H7 (cell line): Measurements from ENCODE around the gene CDK14. TPM values are rescaled to one million over a fixed set of nuclear protein-coding genes. Genes with fewer than 3 reads are reported as not detected.
"Not testable (repeated sequence)": the region's sequence is repeated elsewhere in the genome, so short reads cannot be mapped to it uniquely, and the experiment has no call there.

Experiments
- DNase-seq: peaks from one replicate; pipeline ENCODE4 v3.0.0; 2012
- H3K27me3 ChIP-seq: 2 replicates; pipeline ENCODE4 v1.6.0; 2011; ENCODE audit warnings: mild to moderate bottlenecking, low read length; ENCODE audit not compliant: control insufficient read depth, insufficient read depth
- H3K36me3 ChIP-seq: replicated peaks from 2 replicates; pipeline ENCODE4 v1.5.1; 2011; ENCODE audit warnings: low read length; ENCODE audit not compliant: control insufficient read depth, insufficient read depth
- H3K4me3 ChIP-seq: 2 replicates; pipeline ENCODE4 v1.5.1; 2011; ENCODE audit warnings: low read depth, mild to moderate bottlenecking, control low read depth, low read length, moderate library complexity; ENCODE audit not compliant: insufficient read depth
- total RNA-seq: library from RNA; depleted of rRNA; stranded (reverse); fragments of >200 nt; shearing (Covaris generic); gene quantifications from 2 replicates; pipeline ENCODE4 v1.2.3, GENCODE V29; 2014

The CDK14 gene
- total RNA-seq, 1 experiment from 2014 or later: 28.6 TPM

DNA sequence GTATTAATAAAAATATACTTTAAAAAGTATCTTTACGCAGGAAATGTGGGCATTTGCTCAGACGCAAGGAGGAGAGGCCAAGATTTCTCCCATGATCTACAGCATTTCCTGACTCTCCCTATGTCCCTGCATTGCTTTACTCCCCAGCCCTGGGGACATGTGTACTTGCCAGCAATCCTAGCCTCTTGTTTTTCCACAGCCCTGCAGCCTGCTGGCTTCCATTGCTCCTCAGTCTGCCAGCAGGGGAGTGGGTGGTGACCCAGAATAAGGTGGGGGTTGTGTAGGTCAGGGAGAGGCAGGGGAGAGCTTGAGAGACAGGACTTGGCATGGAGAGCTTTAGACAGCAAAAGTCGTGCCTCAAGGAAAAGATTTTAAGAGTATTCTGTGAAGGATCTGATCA lies 307.7 kb downstream of the CDK14 start:
- H3K4me3 ChIP-seq: no peak overlapping the region
- H3K27me3 ChIP-seq: no peaks in the 10 kb centered on the region
- DNase-seq: no peak
- no peaks in the 10 kb centered on the region for H3K36me3 ChIP-seq

DNA sequence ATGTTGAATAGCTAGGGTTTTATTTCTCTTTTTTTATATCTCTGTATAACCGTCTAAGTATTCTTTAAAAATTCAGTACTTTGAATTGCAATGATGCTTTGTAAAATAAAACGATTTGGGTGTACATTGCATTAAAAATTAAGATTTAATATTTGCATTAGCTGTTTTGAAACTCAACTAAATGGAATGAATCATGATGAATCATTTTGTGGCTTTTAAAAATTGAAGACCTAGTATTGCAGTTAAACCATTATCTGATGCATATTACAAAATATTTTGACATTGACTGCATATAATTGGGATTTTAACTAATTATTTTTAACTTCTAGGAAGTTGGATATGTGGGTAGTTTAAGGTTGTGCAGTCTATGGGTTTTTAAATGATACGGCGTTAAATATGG lies 314.0 kb downstream of the CDK14 start:
- no peaks in the 10 kb centered on the region for H3K36me3 ChIP-seq
- H3K27me3 ChIP-seq: no peaks in the 10 kb centered on the region
- H3K4me3 ChIP-seq: no peak overlapping the region
- no peak for DNase-seq

DNA sequence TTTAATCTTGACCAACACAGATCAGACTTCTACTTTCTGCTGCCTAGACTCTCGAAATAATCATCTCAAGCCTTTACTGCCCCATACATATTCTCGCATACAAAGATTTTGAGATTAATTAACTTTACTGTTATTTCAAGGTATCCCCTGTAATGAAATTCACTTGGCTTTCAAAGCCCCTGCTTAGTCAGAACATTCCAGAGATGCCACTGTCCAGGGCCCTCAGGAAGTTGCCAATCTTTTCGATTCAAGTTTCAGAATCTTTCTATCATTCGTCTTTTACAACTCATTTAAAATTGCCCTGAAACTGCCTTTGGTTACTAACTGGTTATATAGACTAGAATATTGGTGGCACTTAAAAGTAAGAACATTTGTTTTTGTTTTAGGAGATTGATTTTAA lies 320.2 kb downstream of the CDK14 start:
- Histone ChIP-seq H3K4me3 (no peak overlapping the region), H3K27me3 (no peaks in the 10 kb centered on the region), H3K36me3 (no peaks in the 10 kb centered on the region)
- no peak for DNase-seq

DNA sequence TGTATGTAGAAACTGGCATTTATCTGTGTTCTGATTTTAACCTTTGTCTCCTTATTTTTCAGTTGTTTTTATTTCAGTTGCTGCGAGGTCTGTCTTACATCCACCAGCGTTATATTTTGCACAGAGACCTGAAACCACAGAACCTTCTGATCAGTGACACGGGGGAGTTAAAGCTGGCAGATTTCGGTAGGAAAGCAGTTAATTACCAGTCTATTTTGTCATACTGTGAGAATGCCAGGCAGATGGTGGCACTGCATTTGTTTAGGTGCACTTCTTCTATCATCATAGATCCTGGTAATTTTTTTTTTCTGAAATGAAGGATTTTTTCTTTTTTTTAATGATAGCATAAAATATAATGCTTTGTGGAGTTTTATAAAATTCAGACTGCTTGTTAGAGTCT lies 321.4 kb downstream of the CDK14 start:
- no peak for DNase-seq
- Histone ChIP-seq H3K27me3 (no peaks in the 10 kb centered on the region), H3K36me3 (no peaks in the 10 kb centered on the region), H3K4me3 (no peak overlapping the region)

DNA sequence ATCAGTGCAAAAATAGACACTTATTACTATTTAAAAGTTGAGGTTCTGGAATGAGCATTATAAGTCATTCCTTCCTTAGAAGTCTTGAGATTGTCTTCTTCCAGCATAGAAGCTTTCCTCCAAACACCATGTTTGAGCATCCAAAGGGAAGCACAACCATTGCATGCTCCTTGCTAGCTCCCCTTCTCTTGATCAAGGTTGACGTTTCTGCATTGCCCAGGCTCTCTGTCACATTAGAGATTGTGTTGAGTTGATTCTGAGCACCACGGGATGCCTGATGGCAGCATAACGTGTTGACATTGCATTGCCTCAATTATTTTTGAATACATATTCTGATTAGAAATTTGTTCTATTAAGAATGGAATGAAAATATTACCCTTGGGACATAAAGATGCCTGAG lies 322.2 kb downstream of the CDK14 start:
- Histone ChIP-seq H3K4me3 (no peak overlapping the region), H3K27me3 (no peaks in the 10 kb centered on the region), H3K36me3 (no peaks in the 10 kb centered on the region)
- DNase-seq: no peak

DNA sequence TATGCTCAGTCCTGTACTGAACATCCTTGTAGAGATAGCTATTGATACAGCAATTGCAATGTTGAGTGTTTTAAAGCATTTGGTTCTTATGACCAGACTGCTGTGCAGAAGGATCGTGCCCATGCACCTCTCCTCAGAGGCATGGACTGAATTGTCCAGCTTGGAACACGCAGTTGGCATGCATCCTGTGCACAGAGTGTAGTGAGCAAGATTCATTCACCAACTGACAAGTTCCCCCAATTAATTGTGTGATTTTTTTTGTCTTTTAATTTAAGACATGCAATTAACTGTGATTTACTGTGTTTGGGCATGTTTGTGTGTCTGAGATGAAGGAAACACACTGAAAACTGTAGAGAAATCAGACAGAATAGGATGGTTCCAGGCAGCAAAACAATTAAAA lies 323.7 kb downstream of the CDK14 start:
- no peak overlapping the region for H3K4me3 ChIP-seq
- DNase-seq: no peak

DNA sequence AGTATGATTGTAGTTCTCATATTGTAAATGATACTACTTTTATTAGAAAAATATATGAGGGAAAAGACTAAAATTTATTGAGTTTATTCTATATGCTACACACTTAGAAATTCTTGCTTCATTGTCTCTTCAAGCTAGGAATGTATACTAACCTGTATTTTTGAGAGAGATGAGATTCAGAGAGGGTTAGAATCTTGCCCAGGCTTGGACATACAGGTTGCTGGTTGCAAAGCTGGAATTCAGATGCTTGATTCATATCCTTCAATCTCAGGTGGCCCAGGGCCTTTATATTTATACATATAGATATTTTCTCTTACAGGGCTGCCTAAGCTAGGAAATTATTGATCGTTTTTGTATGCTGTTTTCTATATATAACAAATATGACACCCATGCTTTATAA lies 324.2 kb downstream of the CDK14 start:
- Histone ChIP-seq H3K4me3 (no peak overlapping the region), H3K27me3 (no peaks in the 10 kb centered on the region), H3K36me3 (no peaks in the 10 kb centered on the region)
- DNase-seq: no peak

More for the DNA sequence above, 323.7 kb downstream of the CDK14 start:
- no peaks in the 10 kb centered on the region for H3K27me3 ChIP-seq
- H3K36me3 ChIP-seq: no peaks in the 10 kb centered on the region

DNA sequence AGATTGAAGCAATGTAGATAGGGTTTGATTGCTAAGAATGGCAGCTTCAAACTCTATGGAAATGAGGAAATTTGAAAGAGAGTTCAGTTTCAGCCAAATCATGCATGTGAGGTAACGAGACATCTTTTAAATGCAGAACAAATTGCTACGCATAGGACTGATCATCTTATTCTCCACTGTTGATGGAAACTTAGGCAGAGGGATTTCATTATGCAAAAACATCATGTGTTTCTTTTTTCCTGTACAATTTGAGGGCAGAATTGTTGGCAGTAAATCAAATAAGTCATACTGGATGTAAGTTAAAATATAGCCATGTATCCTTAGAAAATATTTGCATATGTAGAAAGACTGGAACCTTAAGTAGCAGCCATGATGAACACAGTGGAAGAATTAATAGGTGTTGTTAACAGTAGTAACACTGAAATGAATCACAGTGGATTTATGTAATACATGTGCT lies 327.4 kb downstream of the CDK14 start:
- Histone ChIP-seq H3K36me3 (no peaks in the 10 kb centered on the region), H3K4me3 (no peak overlapping the region), H3K27me3 (no peaks in the 10 kb centered on the region)
- no peak for DNase-seq

DNA sequence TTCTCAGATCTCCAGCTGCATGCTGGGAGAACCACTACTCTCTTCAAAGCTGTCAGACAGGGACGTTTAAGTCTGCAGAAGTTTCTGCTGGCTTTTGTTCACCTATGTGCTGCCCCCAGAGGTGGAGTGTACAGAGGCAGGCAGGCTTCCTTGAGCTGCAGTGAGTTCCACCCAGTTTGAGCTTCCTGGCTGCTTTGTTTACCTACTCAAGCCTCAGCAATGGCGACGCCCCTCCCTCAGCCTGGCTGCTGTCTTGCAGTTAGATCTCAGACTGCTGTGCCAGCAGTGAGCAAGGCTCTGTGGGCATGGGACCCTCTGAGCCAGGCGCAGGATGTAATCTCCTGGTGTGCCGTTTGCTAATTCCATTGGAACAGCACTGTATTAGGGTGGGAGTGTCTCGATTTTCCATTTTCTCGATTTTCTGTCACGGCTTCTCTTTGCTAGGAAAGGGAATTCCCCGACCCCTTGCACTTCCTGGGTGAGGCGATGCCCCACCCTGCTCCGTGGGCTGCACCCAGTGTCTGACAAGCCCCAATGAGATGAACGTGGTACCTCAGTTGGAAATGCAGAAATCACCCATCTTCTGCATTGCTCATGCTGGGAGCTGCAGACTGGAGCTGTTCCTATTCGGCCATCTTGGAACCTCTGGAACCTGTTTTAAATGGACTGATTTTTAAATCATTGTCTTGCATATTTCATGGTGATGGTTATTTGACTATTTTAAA lies 332.7 kb downstream of the CDK14 start:
- H3K4me3 ChIP-seq, DNase-seq, H3K36me3 ChIP-seq, H3K27me3 ChIP-seq: not testable (repeated sequence)

DNA sequence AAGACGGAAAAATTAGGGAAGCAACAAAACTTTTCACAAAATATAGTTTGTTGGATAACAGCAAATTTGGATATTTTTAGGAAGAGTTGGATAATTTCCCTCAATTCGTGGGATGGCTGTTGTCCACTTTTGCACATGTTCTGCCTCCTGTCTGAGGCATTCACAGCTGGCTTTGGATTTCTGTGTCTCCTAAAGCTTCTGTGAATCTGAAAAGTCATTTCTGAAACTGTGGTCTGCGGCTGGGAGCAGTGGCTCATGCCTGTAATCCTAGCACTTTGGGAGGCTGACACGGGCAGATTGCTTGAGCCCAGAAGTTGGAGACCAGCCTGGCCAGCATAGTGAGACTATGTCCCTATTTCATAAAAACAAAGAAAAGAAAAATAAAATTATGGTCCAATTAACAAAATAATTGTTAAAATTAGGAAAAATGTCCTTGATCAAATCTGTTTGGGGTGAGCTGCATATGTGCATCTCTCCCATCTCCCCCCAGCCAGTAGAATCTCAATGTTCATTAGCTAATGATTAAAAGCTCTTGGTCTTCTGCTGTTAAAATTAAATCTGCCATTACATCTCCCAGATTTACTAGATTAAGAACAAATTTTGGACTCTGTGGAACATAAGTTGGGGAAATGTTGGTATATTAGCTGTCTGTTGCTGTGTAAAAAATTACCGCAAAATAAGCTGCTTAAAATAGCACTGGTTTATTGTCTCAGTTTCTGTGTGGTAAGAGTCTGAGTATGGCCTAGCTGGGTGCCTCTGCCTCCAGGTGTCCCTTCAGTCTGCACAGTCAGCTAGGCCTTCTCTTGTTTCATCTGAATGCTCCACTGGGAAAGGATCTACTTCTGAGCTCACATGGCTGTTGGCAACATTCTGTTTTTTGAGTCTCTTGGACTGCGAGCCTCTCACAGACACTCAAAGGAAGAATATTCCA lies 336.1 kb downstream of the CDK14 start:
- no peaks in the 10 kb centered on the region for H3K27me3 ChIP-seq
- H3K36me3 ChIP-seq: no peaks in the 10 kb centered on the region
- DNase-seq: no peak
- H3K4me3 ChIP-seq: no peak overlapping the region

DNA sequence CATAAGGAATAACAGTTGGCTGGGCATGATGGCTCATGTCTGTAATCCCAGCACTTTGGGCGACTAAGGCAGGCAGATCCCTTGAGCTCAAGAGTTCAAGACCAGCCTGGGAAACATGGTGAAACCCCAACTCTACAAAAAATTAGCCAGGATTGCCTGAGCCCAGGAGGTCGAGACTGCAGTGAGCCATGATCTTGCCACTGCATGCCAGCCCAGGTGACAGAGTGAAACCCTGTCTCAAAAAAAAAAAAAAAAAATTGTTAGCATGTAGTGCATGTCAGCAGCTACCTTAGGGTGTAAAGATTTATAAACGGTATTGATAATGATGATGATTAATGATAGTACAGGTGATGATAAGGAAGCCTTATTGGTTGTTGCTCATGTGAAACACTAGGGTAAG lies 336.9 kb downstream of the CDK14 start:
- no peak for DNase-seq
- H3K27me3 ChIP-seq: no peaks in the 10 kb centered on the region
- no peak overlapping the region for H3K4me3 ChIP-seq
- no peaks in the 10 kb centered on the region for H3K36me3 ChIP-seq

DNA sequence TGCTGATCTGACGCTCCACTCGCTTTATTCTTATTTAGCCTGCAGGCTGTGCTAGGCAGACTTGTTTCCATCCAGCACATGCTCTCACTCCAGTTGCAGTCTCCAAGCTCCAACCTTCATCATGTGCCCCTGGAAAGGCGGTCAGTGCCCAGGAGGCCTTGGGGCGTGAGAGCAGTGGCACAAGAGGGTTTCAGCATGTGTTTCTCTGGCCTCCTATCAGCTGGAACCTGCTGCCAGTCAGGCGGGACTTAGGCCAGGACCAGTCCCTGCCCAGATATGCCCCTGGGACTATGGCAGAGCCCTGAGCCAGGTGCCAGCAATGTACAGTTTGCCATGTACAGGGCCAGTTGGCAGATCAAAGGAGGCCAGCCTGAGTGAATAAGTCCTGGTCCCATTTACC lies 337.9 kb downstream of the CDK14 start:
- DNase-seq: no peak
- Histone ChIP-seq H3K27me3 (no peaks in the 10 kb centered on the region), H3K4me3 (no peak overlapping the region)

DNA sequence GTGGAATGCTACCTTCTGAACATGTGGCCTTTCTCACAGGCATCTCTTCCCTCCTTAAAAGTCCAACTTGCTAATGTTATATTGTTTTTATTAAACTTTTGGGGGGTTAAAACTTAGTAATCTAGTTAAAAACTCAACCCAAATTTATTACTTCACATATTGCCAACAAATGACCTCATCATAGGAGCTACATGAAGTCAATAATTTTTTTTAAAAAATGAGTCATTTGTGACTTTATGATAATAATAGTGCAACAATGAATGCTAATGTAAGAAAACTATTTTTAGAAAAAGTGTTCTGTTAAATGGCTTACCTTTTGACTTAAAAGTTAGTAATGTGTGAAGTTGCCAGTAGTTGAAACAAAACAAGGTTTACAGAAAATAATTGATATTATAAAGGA lies 342.2 kb downstream of the CDK14 start:
- no peaks in the 10 kb centered on the region for H3K27me3 ChIP-seq
- no peak overlapping the region for H3K4me3 ChIP-seq
- no peak for DNase-seq
- H3K36me3 ChIP-seq: no peaks in the 10 kb centered on the region

More for the DNA sequence above, 337.9 kb downstream of the CDK14 start:
- H3K36me3 ChIP-seq: no peaks in the 10 kb centered on the region

DNA sequence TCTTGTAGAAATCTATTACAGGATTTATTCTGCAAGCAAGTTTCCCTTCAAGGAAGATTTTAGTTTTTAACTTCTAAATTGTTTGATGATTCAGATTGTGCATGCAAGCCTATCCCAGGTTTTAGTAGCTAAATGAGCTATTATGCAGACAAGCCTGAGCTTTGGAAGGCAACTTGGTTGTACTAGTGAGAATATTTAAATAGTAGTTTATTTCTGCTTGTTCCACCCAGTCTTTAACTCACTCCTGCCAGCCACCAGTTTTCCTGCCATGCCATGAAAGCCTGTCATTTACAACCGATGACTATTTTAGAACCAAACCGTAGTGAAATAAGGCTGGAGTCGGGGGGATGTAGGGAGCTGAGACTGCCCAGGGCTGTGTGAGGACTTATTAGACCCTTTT lies 343.5 kb downstream of the CDK14 start:
- H3K4me3 ChIP-seq: no peak overlapping the region
- H3K36me3 ChIP-seq: no peaks in the 10 kb centered on the region
- H3K27me3 ChIP-seq: no peaks in the 10 kb centered on the region
- no peak for DNase-seq

DNA sequence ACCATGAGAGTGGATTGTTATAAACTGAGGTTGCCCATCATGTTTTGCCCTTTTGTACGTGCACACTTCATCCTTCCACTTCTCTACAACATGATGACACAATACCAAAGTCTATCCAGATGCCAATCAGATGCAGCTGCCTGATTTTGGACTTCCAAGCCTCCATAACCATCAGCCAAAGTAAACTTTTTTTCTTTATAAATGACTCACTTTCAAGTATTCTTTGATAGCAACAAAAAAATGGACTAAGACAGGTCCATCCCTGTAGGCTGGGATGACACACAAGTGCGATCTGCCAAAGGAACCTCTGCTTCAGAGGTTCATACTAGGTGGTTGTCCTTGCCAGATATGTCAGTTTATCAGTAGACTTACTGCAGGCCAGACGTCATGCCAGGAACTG lies 347.9 kb downstream of the CDK14 start:
- Histone ChIP-seq H3K4me3 (no peak overlapping the region), H3K27me3 (no peaks in the 10 kb centered on the region), H3K36me3 (no peaks in the 10 kb centered on the region)
- DNase-seq: no peak
